Stimulated activated naive CD8-positive, alpha-beta T cell treated with anti-CD3 and anti-CD28 coated beads, Interleukin-15, Interleukin-2, amounts not matched to agents 100 ng/mL and 50 ng/mL, for 24 hours (primary cell): ENCODE data around the gene RPGRIP1L.

ENCODE experiments used
- H3K27ac Mint-ChIP-seq: one replicate; pipeline ENCODE4 v1.8.0; 2021; ENCODE audit warnings: mild to moderate bottlenecking, mixed read lengths
- H3K27me3 Mint-ChIP-seq: one replicate; pipeline ENCODE4 v1.8.0; 2021; ENCODE audit warnings: mixed read lengths
- H3K36me3 Mint-ChIP-seq: one replicate; pipeline ENCODE4 v1.8.0; 2021; ENCODE audit warnings: low read depth, mixed read lengths
- H3K4me1 Mint-ChIP-seq: one replicate; pipeline ENCODE4 v1.8.0; 2021; ENCODE audit warnings: low read depth, mixed read lengths
- H3K4me3 Mint-ChIP-seq: one replicate; pipeline ENCODE4 v1.8.0; 2021; ENCODE audit warnings: mild to moderate bottlenecking, mixed read lengths
- H3K9me3 Mint-ChIP-seq: one replicate; pipeline ENCODE4 v1.8.0; 2021; ENCODE audit warnings: mixed read lengths

RPGRIP1L gene

DNA sequence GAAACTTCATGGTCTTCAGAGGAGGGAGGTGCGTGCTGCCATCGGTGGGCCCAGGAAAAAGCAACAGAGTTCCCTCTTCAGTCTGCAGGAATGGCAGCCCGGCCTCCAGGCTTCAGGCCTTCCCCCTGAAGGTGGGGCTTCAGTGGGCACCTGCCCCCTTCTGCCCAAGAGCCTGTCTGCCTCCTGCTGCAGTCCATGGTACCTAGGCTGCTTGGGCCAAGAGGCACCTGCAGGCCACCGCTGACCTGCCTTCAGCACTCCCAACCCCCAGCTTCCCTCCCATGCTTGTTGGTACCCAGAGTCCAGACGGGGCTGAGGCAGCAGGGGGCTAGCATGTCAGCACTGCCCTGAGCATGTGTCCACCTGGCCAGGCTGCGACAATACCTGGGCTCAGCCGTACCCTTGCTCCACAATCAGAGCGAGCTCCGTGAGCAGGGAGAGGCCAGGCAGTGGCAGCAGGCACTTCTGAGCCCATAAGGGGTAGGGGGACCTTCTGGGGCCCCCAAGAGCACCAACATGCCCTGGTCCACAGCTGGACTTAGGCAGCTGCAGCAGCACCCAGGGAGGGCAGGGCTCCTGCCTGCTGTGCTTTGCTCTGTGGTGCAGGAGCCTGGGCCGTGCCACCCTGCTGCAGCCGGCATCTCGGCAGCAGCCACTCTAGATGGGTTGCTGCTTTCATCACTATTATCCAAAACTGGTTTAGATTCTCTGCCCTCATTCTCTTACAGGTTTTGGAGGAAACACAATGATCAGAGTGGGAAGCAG, 123.4 kb downstream of the RPGRIP1L start:
- H3K36me3 Mint-ChIP-seq, result no peaks in the 10 kb centered on the region
- no peaks in the 10 kb centered on the region for H3K9me3 Mint-ChIP-seq
- H3K4me1 Mint-ChIP-seq, result no peaks in the 10 kb centered on the region
- no peak overlapping the region for H3K27ac Mint-ChIP-seq
- no peaks in the 10 kb centered on the region for H3K27me3 Mint-ChIP-seq
- no peak overlapping the region for H3K4me3 Mint-ChIP-seq

DNA sequence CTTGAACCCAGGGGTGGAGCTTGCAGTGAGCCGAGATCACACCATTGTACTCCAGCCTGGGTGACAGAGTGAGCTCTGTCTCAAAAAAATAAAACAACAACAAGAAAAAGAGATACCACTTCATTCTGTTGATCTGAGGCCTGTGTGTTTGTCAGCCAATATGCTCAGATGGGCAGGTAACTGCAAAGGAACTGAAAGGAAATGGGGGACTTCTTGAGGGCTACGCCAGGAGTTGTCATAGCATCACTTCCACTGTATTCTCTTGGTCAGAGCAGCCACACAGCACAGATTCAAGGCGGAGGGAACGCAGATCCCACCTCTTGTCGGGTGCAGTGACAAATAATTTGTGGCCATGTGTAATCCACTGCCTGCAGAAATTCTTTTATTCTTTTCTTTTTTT, 126.8 kb downstream of the RPGRIP1L start:
- no peaks in the 10 kb centered on the region for H3K36me3 Mint-ChIP-seq
- no peak overlapping the region for H3K4me3 Mint-ChIP-seq
- H3K4me1 Mint-ChIP-seq, result no peaks in the 10 kb centered on the region
- no peak overlapping the region for H3K27ac Mint-ChIP-seq
- H3K27me3 Mint-ChIP-seq, result no peaks in the 10 kb centered on the region
- H3K9me3 Mint-ChIP-seq, result peaks cover under 1% of the 10 kb centered on the region

DNA sequence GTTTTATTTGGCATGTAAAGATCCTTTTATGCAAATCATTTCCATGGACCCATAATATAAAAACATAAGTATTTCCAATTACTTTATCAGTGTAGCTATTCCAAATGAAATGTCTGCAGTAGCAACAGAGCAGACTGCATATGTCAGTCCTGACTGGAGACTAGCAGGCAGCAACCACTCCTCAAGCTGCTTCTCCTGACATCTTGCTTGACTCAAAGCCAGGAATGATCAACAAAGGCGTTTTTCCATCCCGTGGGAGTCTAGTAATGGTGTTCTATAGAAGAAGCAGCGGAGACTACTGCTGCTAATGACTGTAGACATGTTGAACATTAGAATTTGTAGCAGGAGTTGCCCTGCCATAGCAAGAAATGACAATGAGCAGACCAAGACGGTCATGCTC, 127.4 kb downstream of the RPGRIP1L start:
- H3K9me3 Mint-ChIP-seq, result peaks cover 7% of the 10 kb centered on the region
- H3K4me1 Mint-ChIP-seq, result no peaks in the 10 kb centered on the region
- H3K27me3 Mint-ChIP-seq, result no peaks in the 10 kb centered on the region
- no peak overlapping the region for H3K4me3 Mint-ChIP-seq
- no peak overlapping the region for H3K27ac Mint-ChIP-seq
- peaks cover 4% of the 10 kb centered on the region for H3K36me3 Mint-ChIP-seq

DNA sequence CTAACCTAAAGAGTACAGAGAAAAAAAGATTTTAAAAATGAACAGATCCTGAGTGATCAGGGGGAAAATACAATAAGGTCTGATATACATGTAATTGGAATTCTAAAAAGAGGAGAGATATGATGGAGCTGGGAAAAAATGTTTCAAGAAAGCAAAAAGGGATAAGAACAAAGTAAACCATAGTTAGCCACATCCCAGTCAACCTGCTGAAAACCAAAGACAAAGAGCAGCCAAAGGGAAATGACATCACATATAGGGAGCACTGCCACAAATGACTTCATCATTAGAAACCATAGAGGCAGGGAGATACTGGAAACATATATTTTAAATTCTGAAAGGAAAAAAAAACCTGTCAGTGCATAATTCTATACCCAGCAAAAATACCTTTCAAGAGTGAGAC, 131.9 kb downstream of the RPGRIP1L start:
- Mint-ChIP-seq H3K9me3 (peaks cover 17% of the 10 kb centered on the region), H3K27ac (no peak overlapping the region), H3K4me1 (no peaks in the 10 kb centered on the region), H3K27me3 (peaks cover 7% of the 10 kb centered on the region), H3K36me3 (peaks cover 4% of the 10 kb centered on the region), H3K4me3 (no peak overlapping the region)

DNA sequence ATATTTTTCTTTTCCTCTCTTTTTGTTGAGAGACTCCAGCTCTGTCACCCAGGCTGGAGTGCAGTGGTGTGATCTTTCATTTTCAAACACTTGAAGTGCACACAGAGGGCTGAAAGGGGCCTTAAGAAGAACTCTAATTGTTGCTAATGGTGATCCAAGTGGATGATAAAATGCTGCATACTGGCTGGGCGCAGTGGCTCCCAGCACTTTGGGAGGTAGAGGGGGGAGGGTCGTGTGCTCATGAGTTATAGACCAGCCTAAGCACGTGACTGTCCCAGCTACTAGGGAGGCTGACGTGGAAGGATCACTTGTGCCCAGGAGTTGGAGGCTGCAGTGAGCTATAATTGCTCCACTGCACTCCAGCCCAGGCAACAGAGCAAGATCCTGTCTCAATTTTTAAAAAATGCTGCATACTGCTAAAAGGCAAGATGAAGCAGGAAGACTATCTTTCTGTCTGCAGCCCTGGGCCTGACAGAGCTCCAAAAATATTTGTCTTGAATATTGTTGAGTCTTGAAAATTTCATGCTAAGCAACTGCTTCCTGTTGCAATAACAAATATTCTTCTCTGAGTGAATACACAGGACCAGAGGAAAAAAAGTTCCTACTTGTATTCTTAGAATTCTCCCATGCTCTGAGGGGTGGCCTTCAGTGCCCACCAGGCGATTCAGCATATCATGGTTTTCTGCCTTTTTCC, 137.0 kb downstream of the RPGRIP1L start:
- peaks cover 14% of the 10 kb centered on the region for H3K9me3 Mint-ChIP-seq
- H3K4me1 Mint-ChIP-seq, result no peaks in the 10 kb centered on the region
- peaks cover 4% of the 10 kb centered on the region for H3K36me3 Mint-ChIP-seq
- no peak overlapping the region for H3K27ac Mint-ChIP-seq
- H3K4me3 Mint-ChIP-seq, result no peak overlapping the region
- peaks cover 7% of the 10 kb centered on the region for H3K27me3 Mint-ChIP-seq

DNA sequence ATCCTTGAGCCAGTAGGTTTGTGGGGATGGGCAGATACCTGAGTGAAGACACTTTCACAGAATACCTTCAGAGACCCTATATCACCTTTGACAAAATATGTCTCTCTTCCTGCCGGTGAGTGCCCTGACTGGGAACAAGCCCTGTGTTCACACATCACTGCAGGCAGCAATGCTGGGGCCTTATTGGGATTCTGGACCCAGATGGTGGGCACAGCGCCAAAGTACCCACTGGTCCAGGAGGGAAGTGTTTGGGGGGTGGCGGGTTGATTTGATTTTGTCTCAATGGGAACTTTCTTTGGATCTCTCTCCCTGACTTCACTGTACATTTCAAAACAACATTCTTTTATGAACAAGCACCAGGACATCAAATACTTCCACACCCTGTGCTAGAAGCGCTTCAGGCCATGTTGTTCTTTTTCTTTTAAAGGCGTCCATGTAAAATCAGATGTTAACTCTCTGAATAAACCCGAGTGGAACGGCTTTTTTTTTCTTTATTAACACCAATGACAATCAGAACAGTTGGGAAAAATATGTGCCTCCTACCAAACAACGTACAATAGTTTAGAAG, 138.3 kb downstream of the RPGRIP1L start:
- Mint-ChIP-seq H3K9me3 (peaks cover 3% of the 10 kb centered on the region), H3K36me3 (no peaks in the 10 kb centered on the region), H3K27ac (no peak overlapping the region), H3K4me3 (no peak overlapping the region), H3K27me3 (peaks cover 7% of the 10 kb centered on the region), H3K4me1 (no peaks in the 10 kb centered on the region)

DNA sequence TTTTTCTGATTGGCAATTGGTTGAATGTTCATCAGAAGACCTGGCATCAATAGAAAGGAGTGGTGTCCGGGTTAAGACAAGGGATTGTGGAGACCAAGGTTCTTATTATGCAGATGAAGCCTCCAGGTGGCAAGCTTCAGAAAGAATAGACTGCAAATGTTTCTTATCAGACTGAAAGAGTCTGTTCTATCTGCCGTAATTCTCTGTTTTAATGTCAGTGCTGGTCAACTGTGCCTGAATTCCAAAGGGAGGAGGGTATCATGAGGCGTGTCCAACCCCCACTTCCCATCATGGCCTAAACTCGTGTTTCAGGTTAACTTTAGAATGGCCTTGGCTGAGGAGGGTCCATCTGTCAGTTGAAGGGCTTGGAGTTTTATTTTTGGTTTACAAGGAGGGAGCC, 140.2 kb downstream of the RPGRIP1L start:
- Mint-ChIP-seq H3K27me3 (peaks cover 5% of the 10 kb centered on the region), H3K27ac (no peak overlapping the region), H3K4me3 (no peak overlapping the region)

DNA sequence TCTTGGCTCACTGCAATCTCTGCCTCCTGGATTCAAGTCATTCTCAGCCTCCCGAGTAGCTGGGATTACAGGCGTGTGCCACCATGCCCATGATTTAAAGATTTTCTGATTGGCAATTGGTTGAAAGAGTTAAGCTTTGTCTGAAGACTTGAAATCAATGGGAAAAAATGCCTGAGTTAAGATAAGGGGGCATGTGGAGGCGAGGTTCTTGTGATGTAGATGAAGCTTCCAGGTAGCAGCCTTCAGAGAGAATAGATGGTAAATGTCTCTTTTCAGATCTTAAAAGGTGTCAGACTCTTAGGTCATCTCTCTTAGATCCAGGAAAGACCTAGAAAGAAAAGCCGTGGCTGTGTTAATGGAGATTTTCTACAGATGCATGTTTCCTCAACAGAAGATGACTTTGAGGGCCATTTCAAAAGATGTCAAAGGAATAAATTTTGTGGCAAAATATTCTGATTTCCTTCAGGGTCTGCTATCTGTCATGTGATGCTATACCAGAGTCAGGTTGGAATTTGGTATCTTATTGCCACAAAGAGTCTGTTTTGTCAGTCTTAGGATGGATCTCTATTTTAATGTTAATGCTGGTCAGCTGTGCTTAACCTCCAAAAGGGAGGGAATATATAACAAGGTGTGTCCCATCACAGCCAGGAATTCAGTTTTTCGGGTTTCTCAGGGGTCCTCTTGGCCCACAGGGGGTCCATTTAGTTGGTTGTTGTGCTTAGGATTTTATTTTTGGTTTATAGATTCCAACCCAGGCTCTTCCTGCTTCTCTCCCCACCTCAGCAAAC, 142.4 kb downstream of the RPGRIP1L start:
- no peaks in the 10 kb centered on the region for H3K4me1 Mint-ChIP-seq
- no peaks in the 10 kb centered on the region for H3K27me3 Mint-ChIP-seq
- no peak overlapping the region for H3K4me3 Mint-ChIP-seq
- no peak overlapping the region for H3K27ac Mint-ChIP-seq
- H3K36me3 Mint-ChIP-seq, result no peaks in the 10 kb centered on the region
- H3K9me3 Mint-ChIP-seq, result no peaks in the 10 kb centered on the region

More for the DNA sequence above, 140.2 kb downstream of the RPGRIP1L start:
- Mint-ChIP-seq H3K36me3 (no peaks in the 10 kb centered on the region), H3K4me1 (no peaks in the 10 kb centered on the region), H3K9me3 (no peaks in the 10 kb centered on the region)

DNA sequence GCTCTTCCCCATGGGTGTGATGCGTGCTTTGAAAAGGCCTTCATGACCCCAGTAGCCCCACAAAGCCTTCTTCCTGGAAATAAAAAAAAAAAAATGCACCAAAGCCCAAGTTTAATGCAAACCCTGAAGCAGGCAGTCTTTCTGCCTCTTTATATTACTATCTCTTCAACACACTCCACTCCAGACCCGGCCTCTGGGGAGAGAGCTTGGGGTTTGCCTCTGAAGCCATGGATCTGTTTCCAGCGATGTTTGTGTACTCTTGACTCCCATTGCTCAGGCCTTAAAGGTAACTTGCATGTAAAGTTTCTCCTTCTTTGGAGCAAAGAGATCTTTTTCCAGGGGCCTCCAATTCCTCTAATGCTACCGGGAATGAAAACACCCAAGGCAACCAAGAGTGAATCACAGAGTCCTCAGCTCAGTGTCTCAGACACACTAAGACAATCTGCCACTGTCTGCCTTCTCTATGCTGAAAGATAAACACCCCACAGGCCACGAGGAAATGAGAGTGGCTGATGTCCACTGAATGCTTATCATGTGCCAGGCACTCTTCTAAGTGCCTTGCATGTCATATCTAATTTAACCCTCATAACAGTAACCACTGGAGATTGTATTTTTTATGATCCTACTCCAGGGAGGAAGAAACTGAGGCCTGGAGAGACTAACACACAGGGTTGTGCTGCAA, 144.2 kb downstream of the RPGRIP1L start:
- H3K9me3 Mint-ChIP-seq, result no peaks in the 10 kb centered on the region
- H3K27ac Mint-ChIP-seq, result no peak overlapping the region
- no peak overlapping the region for H3K4me3 Mint-ChIP-seq
- no peaks in the 10 kb centered on the region for H3K4me1 Mint-ChIP-seq
- no peaks in the 10 kb centered on the region for H3K36me3 Mint-ChIP-seq
- H3K27me3 Mint-ChIP-seq, result no peaks in the 10 kb centered on the region

DNA sequence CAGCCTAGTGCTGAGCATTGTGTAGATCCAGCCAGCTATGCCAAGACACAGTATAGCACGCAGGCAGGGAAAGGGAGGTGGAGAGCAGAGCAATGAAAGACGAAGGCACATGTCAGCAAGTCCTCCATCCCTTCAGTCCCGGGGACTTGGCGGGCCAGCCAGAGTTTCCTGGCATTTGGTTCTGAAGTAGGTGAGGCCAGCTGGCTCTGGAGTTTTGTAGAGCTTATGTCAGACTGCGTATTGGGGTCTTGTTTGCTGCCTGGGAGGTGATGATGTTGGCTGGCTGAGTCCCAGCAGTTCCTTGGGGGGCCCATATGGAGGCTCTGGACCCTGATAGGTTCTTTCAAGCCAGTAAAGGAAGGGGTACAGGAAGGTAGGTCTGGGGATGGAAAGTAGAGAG, 144.9 kb downstream of the RPGRIP1L start:
- Mint-ChIP-seq H3K4me1 (no peaks in the 10 kb centered on the region), H3K27ac (no peak overlapping the region), H3K36me3 (no peaks in the 10 kb centered on the region), H3K4me3 (no peak overlapping the region), H3K27me3 (no peaks in the 10 kb centered on the region), H3K9me3 (no peaks in the 10 kb centered on the region)

DNA sequence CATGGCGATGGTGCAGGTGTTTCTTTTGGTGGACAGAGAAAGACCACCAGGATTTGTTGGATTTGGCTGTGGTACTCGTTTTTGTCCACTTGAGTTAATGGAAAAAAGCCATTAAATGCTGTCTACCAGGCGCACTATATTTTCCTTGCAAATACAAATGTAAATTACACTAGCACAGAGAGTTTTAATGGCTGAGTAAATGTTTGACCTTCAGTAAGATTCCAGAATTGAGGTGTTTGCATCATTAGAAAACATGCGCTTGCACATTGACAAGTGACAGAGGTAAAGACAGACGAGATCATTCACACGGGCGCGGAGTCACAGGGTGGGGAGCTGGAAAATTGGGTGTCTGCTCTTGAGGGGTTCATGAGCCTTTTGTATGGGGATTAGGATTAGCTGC, 147.1 kb downstream of the RPGRIP1L start:
- Mint-ChIP-seq H3K27ac (no peak overlapping the region), H3K27me3 (no peaks in the 10 kb centered on the region), H3K4me3 (no peak overlapping the region), H3K4me1 (no peaks in the 10 kb centered on the region), H3K36me3 (no peaks in the 10 kb centered on the region), H3K9me3 (no peaks in the 10 kb centered on the region)

DNA sequence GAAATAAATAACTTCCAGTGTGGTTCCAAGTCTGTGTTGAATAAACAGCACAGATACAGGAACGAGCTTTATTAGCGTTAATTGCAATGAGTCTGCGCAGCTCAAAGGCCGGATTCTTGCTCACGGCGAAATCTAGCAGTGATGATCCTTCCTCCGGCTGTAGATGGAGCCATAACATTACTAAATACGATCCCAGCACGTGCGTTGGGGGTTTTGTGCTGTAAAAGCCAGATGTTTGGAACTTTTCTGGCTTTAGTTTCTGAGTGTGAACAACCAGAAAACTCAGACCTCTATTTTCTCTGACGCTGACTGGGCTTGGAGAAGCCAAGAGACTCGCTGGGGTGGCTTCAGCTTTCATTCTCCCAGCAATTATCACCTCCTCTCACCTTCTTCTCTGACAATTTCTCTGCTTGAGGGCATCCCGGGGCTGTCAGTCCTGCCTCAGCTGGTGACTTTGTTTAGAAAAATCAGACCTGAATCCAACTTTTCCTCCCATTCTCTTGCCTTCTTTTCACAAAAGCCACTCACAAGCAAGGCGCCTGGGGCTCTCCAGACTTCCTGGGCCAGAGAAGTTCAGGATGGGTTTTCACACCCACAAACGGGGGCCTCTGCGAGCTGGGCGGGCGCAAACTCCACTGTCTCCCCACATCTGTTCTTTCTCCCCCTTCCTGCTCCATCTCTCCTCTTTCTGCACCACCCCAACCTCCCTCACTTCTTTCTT, 153.5 kb downstream of the RPGRIP1L start:
- Mint-ChIP-seq H3K27ac (no peak overlapping the region), H3K9me3 (no peaks in the 10 kb centered on the region), H3K27me3 (peaks cover 30% of the 10 kb centered on the region), H3K4me1 (peaks cover 19% of the 10 kb centered on the region), H3K4me3 (no peak overlapping the region), H3K36me3 (no peaks in the 10 kb centered on the region)
